Neural progenitor cell (in vitro differentiated cells): ENCODE results near the gene MEGF9. TPM values are rescaled to one million over a fixed set of nuclear protein-coding genes. Genes with fewer than 3 reads are reported as not detected.
A peak's percentile ranks its signal among the peaks of the same experiment; 100 is the strongest.

ENCODE experiments used
- DNase-seq: peaks from one replicate; pipeline ENCODE4 v3.0.0-alpha.2; 2016; ENCODE audit warnings: low spot score
- H2AFZ ChIP-seq: fragments of 200-600 bp; sonication (generic); replicated peaks from 2 replicates; pipeline ENCODE4 v1.6.1; 2016; ENCODE audit warnings: antibody characterized with exemption
- H3F3A ChIP-seq: fragments of 200-600 bp; sonication (generic); 2 replicates; pipeline ENCODE4 v1.6.1; 2016; ENCODE audit warnings: antibody characterized with exemption, low read depth
- H3K27ac ChIP-seq: fragments of 200-600 bp; sonication (generic); 2 replicates; pipeline ENCODE4 v1.5.1; 2016; ENCODE audit warnings: mild to moderate bottlenecking
- H3K27me3 ChIP-seq: fragments of 200-600 bp; sonication (generic); 2 replicates; pipeline ENCODE4 v1.6.1; 2016; ENCODE audit warnings: mild to moderate bottlenecking, moderate library complexity
- H3K36me3 ChIP-seq: fragments of 200-600 bp; sonication (generic); 2 replicates; pipeline ENCODE4 v1.5.1; 2016
- H3K4me1 ChIP-seq: fragments of 200-600 bp; sonication (generic); 2 replicates; pipeline ENCODE4 v1.6.1; 2016; ENCODE audit warnings: mixed run types
- H3K4me2 ChIP-seq: fragments of 200-600 bp; sonication (generic); 2 replicates; pipeline ENCODE4 v1.6.1; 2016
- H3K4me3 ChIP-seq: fragments of 200-600 bp; sonication (generic); 2 replicates; pipeline ENCODE4 v1.5.1; 2016
- H3K79me2 ChIP-seq: fragments of 200-600 bp; sonication (generic); 2 replicates; pipeline ENCODE4 v1.6.1; 2016; ENCODE audit warnings: low read depth
- H3K9ac ChIP-seq: fragments of 200-600 bp; sonication (generic); 2 replicates; pipeline ENCODE4 v1.6.1; 2016
- H3K9me3 ChIP-seq: fragments of 200-600 bp; sonication (generic); 2 replicates; pipeline ENCODE4 v1.5.1; 2016; ENCODE audit warnings: low read depth
- H4K20me1 ChIP-seq: fragments of 200-600 bp; sonication (generic); 2 replicates; pipeline ENCODE4 v1.6.1; 2016; ENCODE audit warnings: low read depth
- H3K27ac Mint-ChIP-seq: 3 replicates; pipeline ENCODE4 v1.8.0; 2021; ENCODE audit warnings: mixed read lengths
- H3K27me3 Mint-ChIP-seq: 2 replicates; pipeline ENCODE4 v1.8.0; 2022; ENCODE audit warnings: low read depth, mild to moderate bottlenecking, inconsistent platforms, moderate library complexity, mixed read lengths; ENCODE audit not compliant: insufficient read depth
- H3K36me3 Mint-ChIP-seq: 3 replicates; pipeline ENCODE4 v1.8.0; 2021; ENCODE audit warnings: mixed read lengths
- H3K4me1 Mint-ChIP-seq: 3 replicates; pipeline ENCODE4 v1.8.0; 2021; ENCODE audit warnings: mixed read lengths
- H3K4me3 Mint-ChIP-seq: 3 replicates; pipeline ENCODE4 v1.8.0; 2021; ENCODE audit warnings: mild to moderate bottlenecking, moderate library complexity, mixed read lengths
- H3K9me3 Mint-ChIP-seq: 3 replicates; pipeline ENCODE4 v1.8.0; 2020; ENCODE audit warnings: mixed read lengths
- EZH2 ChIP-seq: fragments of 200-600 bp; sonication (generic); IDR thresholded peaks from 2 replicates; pipeline ENCODE4 v1.6.1; 2017; ENCODE audit warnings: antibody characterized with exemption, mild to moderate bottlenecking, moderate library complexity
- EZH2phosphoT487 ChIP-seq: fragments of 200-600 bp; sonication (generic); IDR thresholded peaks from 2 replicates; pipeline ENCODE4 v1.6.1; 2017; ENCODE audit warnings: antibody characterized with exemption
- total RNA-seq: library from RNA; depleted of rRNA; stranded (reverse); fragments of >200 nt; gene quantifications from 2 replicates; pipeline ENCODE4 v1.2.3, GENCODE V29; 2015; ENCODE audit warnings: low replicate concordance
- TF ChIP-seq, protein P1 (sequence below): fragments of 200-600 bp; sonication (generic); IDR thresholded peaks from 2 replicates; pipeline ENCODE4 v1.5.1; 2017; ENCODE audit warnings: antibody characterized with exemption, mild to moderate bottlenecking

Gene MEGF9
- total RNA-seq, 1 donor from 2014 or later, result 6.2 TPM

DNA sequence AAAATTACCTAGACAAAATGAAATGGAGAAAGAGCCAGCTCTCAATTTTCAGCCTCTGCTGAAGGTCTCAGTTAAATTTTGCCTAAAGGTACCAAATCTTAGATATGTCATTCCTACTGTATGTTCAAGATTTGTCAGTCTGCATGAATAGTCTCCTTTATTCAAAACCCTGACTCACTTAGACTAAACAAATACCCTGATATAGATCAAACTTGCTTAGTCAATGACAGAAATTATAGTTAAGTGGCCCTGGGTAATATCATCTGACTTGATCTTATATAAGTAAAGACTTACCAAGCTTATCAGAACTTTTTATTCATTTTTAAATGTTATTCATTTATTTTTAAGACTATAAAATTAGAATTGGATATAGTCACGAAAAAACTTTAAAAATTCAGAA is 12.2 kb downstream of the MEGF9 start:
- Mint-ChIP-seq H3K4me1 (peaks cover 32% of the 10 kb centered on the region), H3K9me3 (no peaks in the 10 kb centered on the region), H3K36me3 (peaks cover 6% of the 10 kb centered on the region), H3K27ac (no peak overlapping the region), H3K27me3 (peaks cover 2% of the 10 kb centered on the region), H3K4me3 (no peak overlapping the region)
- Histone ChIP-seq H3F3A (no peaks in the 10 kb centered on the region), H2AFZ (no peak overlapping the region), H3K4me1 (peaks cover 7% of the 10 kb centered on the region), H3K9me3 (no peaks in the 10 kb centered on the region), H3K4me2 (no peak overlapping the region), H3K4me3 (no peak overlapping the region), H3K79me2 (no peaks in the 10 kb centered on the region), H3K27me3 (no peaks in the 10 kb centered on the region), H3K9ac (no peak overlapping the region), H3K27ac (no peak overlapping the region), H4K20me1 (no peaks in the 10 kb centered on the region), H3K36me3 (no peaks in the 10 kb centered on the region)
- DNase-seq, result no peak
- TF ChIP-seq EZH2phosphoT487 (no peak), EZH2 (no peak)
- TF ChIP-seq, protein P1, sequence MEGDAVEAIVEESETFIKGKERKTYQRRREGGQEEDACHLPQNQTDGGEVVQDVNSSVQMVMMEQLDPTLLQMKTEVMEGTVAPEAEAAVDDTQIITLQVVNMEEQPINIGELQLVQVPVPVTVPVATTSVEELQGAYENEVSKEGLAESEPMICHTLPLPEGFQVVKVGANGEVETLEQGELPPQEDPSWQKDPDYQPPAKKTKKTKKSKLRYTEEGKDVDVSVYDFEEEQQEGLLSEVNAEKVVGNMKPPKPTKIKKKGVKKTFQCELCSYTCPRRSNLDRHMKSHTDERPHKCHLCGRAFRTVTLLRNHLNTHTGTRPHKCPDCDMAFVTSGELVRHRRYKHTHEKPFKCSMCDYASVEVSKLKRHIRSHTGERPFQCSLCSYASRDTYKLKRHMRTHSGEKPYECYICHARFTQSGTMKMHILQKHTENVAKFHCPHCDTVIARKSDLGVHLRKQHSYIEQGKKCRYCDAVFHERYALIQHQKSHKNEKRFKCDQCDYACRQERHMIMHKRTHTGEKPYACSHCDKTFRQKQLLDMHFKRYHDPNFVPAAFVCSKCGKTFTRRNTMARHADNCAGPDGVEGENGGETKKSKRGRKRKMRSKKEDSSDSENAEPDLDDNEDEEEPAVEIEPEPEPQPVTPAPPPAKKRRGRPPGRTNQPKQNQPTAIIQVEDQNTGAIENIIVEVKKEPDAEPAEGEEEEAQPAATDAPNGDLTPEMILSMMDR, result no peak

GRCh38 chr9:120701248-120701647 is 13.0 kb downstream of the MEGF9 start:
- no peaks in the 10 kb centered on the region for H3K36me3 ChIP-seq
- peaks cover 34% of the 10 kb centered on the region for H3K4me1 Mint-ChIP-seq
- H3K4me3 Mint-ChIP-seq, result no peak overlapping the region
- H3K4me1 ChIP-seq, result peaks cover 7% of the 10 kb centered on the region
- H3K9ac ChIP-seq, result no peak overlapping the region
- H3K9me3 Mint-ChIP-seq, result no peaks in the 10 kb centered on the region
- H4K20me1 ChIP-seq, result no peaks in the 10 kb centered on the region
- no peak for DNase-seq
- no peak overlapping the region for H3K4me2 ChIP-seq
- H3K9me3 ChIP-seq, result no peaks in the 10 kb centered on the region
- H3K4me3 ChIP-seq, result no peak overlapping the region
- H2AFZ ChIP-seq, result no peak overlapping the region
- no peaks in the 10 kb centered on the region for H3K27me3 Mint-ChIP-seq
- H3F3A ChIP-seq, result no peaks in the 10 kb centered on the region
- H3K36me3 Mint-ChIP-seq, result peaks cover 6% of the 10 kb centered on the region
- TF ChIP-seq, protein P1, result no peak
- H3K27ac Mint-ChIP-seq, result no peak overlapping the region
- no peak overlapping the region for H3K27ac ChIP-seq
- no peaks in the 10 kb centered on the region for H3K79me2 ChIP-seq
- H3K27me3 ChIP-seq, result peaks cover 6% of the 10 kb centered on the region

DNA sequence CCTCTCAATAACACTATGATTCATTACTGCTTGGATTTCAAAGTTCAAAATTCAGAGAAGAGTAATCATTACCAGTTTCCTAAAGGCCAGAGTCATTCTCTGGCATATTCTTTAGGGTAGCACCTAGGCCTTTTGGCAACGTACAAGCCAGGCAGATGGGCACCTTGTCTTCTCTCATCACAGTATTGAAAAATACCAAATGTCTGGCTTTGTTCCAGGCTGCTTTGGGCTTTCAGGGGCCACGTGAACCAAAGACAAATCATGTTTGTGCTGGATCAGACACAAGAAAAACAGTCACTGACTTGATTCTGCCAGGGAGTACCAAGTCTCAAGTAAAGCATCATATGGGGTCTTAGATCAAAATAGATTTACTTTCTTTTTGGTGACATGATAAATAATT is 15.5 kb downstream of the MEGF9 start:
- Mint-ChIP-seq H3K27ac (peak overlapping the region; percentile 70), H3K27me3 (no peaks in the 10 kb centered on the region), H3K4me1 (peaks cover 32% of the 10 kb centered on the region), H3K9me3 (no peaks in the 10 kb centered on the region), H3K4me3 (no peak overlapping the region), H3K36me3 (peaks cover 3% of the 10 kb centered on the region)
- Histone ChIP-seq H3K4me2 (no peak overlapping the region), H3K36me3 (no peaks in the 10 kb centered on the region), H3K27ac (no peak overlapping the region), H3K27me3 (peaks cover 30% of the 10 kb centered on the region), H3K4me1 (peaks cover 12% of the 10 kb centered on the region), H3K9ac (no peak overlapping the region), H3K79me2 (no peaks in the 10 kb centered on the region), H3F3A (no peaks in the 10 kb centered on the region), H3K4me3 (no peak overlapping the region), H3K9me3 (no peaks in the 10 kb centered on the region), H2AFZ (no peak overlapping the region), H4K20me1 (no peaks in the 10 kb centered on the region)
- DNase-seq, result no peak
- TF ChIP-seq EZH2 (no peak), EZH2phosphoT487 (no peak)
- TF ChIP-seq, protein P1, result no peak

DNA sequence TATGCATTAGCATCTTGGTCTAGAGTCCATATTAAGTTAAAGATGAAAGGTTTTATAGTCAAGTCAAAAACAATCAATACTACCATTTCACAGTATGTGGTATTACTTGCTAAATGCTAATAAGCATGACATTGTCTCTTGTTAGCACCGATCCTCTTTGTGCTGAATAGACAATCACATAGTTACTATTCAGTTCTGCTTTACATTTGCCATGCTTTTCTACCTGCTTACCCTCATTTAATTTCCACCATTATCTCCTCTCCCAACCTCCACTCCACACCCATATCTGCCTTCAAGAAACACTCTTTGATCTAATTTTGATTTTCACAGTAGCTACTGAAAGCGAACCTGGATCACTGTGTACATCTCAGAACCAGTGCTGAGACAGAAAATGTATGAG is 16.8 kb downstream of the MEGF9 start:
- Histone ChIP-seq H4K20me1 (peaks cover 5% of the 10 kb centered on the region), H3K4me2 (peak overlapping the region; percentile 16), H2AFZ (no peak overlapping the region), H3K4me1 (peaks cover 26% of the 10 kb centered on the region), H3K27ac (no peak overlapping the region), H3K79me2 (no peaks in the 10 kb centered on the region), H3K9ac (no peak overlapping the region), H3K9me3 (no peaks in the 10 kb centered on the region), H3K36me3 (no peaks in the 10 kb centered on the region), H3K4me3 (no peak overlapping the region), H3K27me3 (peaks cover 38% of the 10 kb centered on the region), H3F3A (peaks cover 5% of the 10 kb centered on the region)
- H3K27me3 Mint-ChIP-seq, result peaks cover 2% of the 10 kb centered on the region
- H3K27ac Mint-ChIP-seq, result peak overlapping the region; percentile 31
- no peaks in the 10 kb centered on the region for H3K9me3 Mint-ChIP-seq
- H3K36me3 Mint-ChIP-seq, result peaks cover 3% of the 10 kb centered on the region
- peaks cover 43% of the 10 kb centered on the region for H3K4me1 Mint-ChIP-seq
- TF ChIP-seq EZH2 (no peak), EZH2phosphoT487 (no peak)
- TF ChIP-seq, protein P1, result no peak
- no peak overlapping the region for H3K4me3 Mint-ChIP-seq
- no peak for DNase-seq
